Mesenchymal stem cell (in vitro differentiated cells and primary cell): Measurements from ENCODE around the gene BOD1.

Source experiments
- DNase-seq: peaks from one replicate; pipeline ENCODE4 v3.0.0-alpha.2; 2013
- H2AFZ ChIP-seq: one replicate; pipeline ENCODE4 v1.6.1; 2013; ENCODE audit warnings: low read depth, mild to moderate bottlenecking, control low read depth, inconsistent platforms, low read length, moderate library complexity
- H2AK5ac ChIP-seq: 2 replicates; pipeline ENCODE4 v1.6.1; 2013; ENCODE audit warnings: low read length, moderate library complexity, mild to moderate bottlenecking, inconsistent platforms; ENCODE audit not compliant: severe bottlenecking
- H2BK120ac ChIP-seq: one replicate; pipeline ENCODE4 v1.6.1; 2013; ENCODE audit warnings: low read depth, mild to moderate bottlenecking, inconsistent platforms, low read length, moderate library complexity
- H2BK12ac ChIP-seq, 2 experiments: one replicate each; pipeline ENCODE4 v1.6.1; 2013; ENCODE audit warnings: inconsistent platforms in 2 of 2, low read length in 2 of 2, mild to moderate bottlenecking in 2 of 2, moderate library complexity in 2 of 2, control low read depth in 1 of 2
- H2BK15ac ChIP-seq: one replicate; pipeline ENCODE4 v1.6.1; 2013; ENCODE audit warnings: mild to moderate bottlenecking, low read depth, inconsistent platforms; ENCODE audit not compliant: poor library complexity, severe bottlenecking
- H2BK5ac ChIP-seq: 2 replicates; pipeline ENCODE4 v1.6.1; 2013; ENCODE audit warnings: low read depth, mild to moderate bottlenecking, low read length, control low read depth, inconsistent platforms; ENCODE audit not compliant: poor library complexity, severe bottlenecking
- H3K14ac ChIP-seq, 2 experiments: one replicate each; pipeline ENCODE4 v1.6.1; 2013; ENCODE audit warnings: inconsistent platforms in 2 of 2, low read length in 2 of 2, control low read depth in 1 of 2, mild to moderate bottlenecking in 1 of 2, moderate library complexity in 1 of 2
- H3K18ac ChIP-seq, 2 experiments: one replicate each; pipeline ENCODE4 v1.6.1; 2013; ENCODE audit warnings: inconsistent platforms in 2 of 2, low read length in 2 of 2, control low read depth in 1 of 2, low read depth in 1 of 2, mild to moderate bottlenecking in 1 of 2
- H3K23ac ChIP-seq, 2 experiments: one replicate each; pipeline ENCODE4 v1.6.1; 2013; ENCODE audit warnings: inconsistent platforms in 2 of 2, low read length in 2 of 2, mild to moderate bottlenecking in 2 of 2, moderate library complexity in 2 of 2, control low read depth in 1 of 2
- H3K27ac ChIP-seq: 2 replicates; pipeline ENCODE4 v1.5.1; 2013; ENCODE audit warnings: mild to moderate bottlenecking, moderate library complexity, low read length, control low read depth, inconsistent platforms; ENCODE audit not compliant: poor library complexity, severe bottlenecking
- H3K27me3 ChIP-seq, 2 experiments: 2 replicates each; pipeline versions ENCODE4 v1.6.1 to v1.7.0; 2013; ENCODE audit warnings: low read length in 2 of 2, mild to moderate bottlenecking in 2 of 2, moderate library complexity in 2 of 2, control low read depth in 1 of 2, inconsistent platforms in 1 of 2; ENCODE audit not compliant: control insufficient read depth in 1 of 2, insufficient read depth in 1 of 2
- H3K36me3 ChIP-seq, 2 experiments: 2 replicates each; pipeline versions ENCODE4 v1.6.1 to v1.7.0; 2013; ENCODE audit warnings: low read length in 2 of 2, control low read depth in 1 of 2, inconsistent platforms in 1 of 2, low read depth in 1 of 2, mild to moderate bottlenecking in 1 of 2; ENCODE audit not compliant: insufficient read depth in 2 of 2, control insufficient read depth in 1 of 2
- H3K4ac ChIP-seq, 2 experiments: one replicate each; pipeline ENCODE4 v1.6.1; 2013; ENCODE audit warnings: inconsistent platforms in 2 of 2, low read length in 2 of 2, mild to moderate bottlenecking in 2 of 2, moderate library complexity in 2 of 2, control low read depth in 1 of 2, low read depth in 1 of 2
- H3K4me1 ChIP-seq: 2 replicates; pipeline ENCODE4 v1.6.1; 2013; ENCODE audit warnings: low read depth, low read length, control low read depth; ENCODE audit not compliant: control insufficient read depth, insufficient read depth
- H3K4me2 ChIP-seq: 2 replicates; pipeline ENCODE4 v1.6.1; 2013; ENCODE audit warnings: low read length, mild to moderate bottlenecking, inconsistent platforms; ENCODE audit not compliant: poor library complexity, severe bottlenecking
- H3K4me3 ChIP-seq, 2 experiments: 2 replicates each; pipeline versions ENCODE4 v1.5.1 to v1.7.0; 2013; ENCODE audit warnings: low read length in 2 of 2, mild to moderate bottlenecking in 2 of 2, control low read depth in 1 of 2, low read depth in 1 of 2; ENCODE audit not compliant: insufficient read depth in 1 of 2
- H3K79me1 ChIP-seq: replicated peaks from 2 replicates; pipeline ENCODE4 v1.6.1; 2013; ENCODE audit warnings: mild to moderate bottlenecking, control low read depth, low read length, inconsistent platforms; ENCODE audit not compliant: poor library complexity, severe bottlenecking
- H3K9ac ChIP-seq: 2 replicates; pipeline ENCODE4 v1.7.0; 2013; ENCODE audit warnings: mild to moderate bottlenecking, low read length, moderate library complexity
- H3K9me3 ChIP-seq: 2 replicates; pipeline ENCODE4 v1.7.0; 2013; ENCODE audit warnings: mild to moderate bottlenecking, low read length; ENCODE audit not compliant: control insufficient read depth
- H4K8ac ChIP-seq: one replicate; pipeline ENCODE4 v1.6.1; 2013; ENCODE audit warnings: inconsistent platforms, mild to moderate bottlenecking, low read length, moderate library complexity
- H4K91ac ChIP-seq: one replicate; pipeline ENCODE4 v1.6.1; 2013; ENCODE audit warnings: mild to moderate bottlenecking, low read length, inconsistent platforms
- WGBS: methylation state at CpG from one replicate; pipeline ENCODE4 v1.1.7; 2013; ENCODE audit warnings: mixed read lengths; 5-methylcytosine and 5-hydroxymethylcytosine counted together

BOD1 gene

DNA sequence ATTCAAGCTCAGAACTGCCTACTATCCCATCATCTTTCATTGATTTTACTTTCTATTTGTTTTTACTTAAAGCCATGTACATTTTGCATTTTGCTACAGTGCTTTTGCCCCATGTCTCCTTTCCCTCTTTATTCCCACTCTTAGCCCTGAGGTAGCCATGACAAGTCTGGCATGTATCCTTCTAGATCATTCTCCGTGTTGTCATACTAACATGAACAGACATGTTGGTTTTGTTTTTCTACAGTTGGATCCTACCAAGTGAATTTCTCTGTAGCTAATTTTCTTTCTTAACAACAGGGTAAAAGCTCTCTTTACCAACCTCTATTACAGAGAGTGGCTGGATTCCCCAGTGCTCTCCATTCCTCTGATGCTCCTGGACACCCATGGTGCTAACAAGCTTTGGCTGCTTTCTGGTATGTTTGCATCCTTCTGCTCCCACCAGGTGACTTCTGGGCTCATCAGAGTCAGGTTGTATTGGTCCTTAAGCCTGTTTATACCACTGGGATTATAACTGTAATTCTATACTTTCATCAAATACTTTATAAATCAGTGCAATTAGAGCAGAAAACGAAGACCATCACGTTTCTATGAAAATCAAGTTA lies 38.8 kb upstream of the BOD1 start:
- Histone ChIP-seq H2BK12ac (no peak overlapping the region), H3K18ac (no peak overlapping the region), H4K91ac (no peak overlapping the region), H3K27me3 (peaks cover 0 to 8% of the 10 kb centered on the region in 2 experiments), H3K4me1 (no peaks in the 10 kb centered on the region), H3K14ac (no peak overlapping the region), H3K79me1 (no peaks in the 10 kb centered on the region), H3K27ac (no peak overlapping the region), H3K23ac (no peak overlapping the region), H2BK15ac (no peak overlapping the region), H3K4ac (no peak overlapping the region), H3K9me3 (peaks cover 23% of the 10 kb centered on the region), H2BK5ac (no peak overlapping the region), H3K4me3 (no peak overlapping the region), H3K4me2 (no peak overlapping the region), H4K8ac (no peak overlapping the region), H3K36me3 (no peaks in the 10 kb centered on the region), H2AK5ac (no peak overlapping the region), H2AFZ (no peak overlapping the region), H2BK120ac (no peak overlapping the region), H3K9ac (no peak overlapping the region)
- WGBS = 71% methylated on average over 2 of the region's 3 CpGs
- no peak for DNase-seq

DNA sequence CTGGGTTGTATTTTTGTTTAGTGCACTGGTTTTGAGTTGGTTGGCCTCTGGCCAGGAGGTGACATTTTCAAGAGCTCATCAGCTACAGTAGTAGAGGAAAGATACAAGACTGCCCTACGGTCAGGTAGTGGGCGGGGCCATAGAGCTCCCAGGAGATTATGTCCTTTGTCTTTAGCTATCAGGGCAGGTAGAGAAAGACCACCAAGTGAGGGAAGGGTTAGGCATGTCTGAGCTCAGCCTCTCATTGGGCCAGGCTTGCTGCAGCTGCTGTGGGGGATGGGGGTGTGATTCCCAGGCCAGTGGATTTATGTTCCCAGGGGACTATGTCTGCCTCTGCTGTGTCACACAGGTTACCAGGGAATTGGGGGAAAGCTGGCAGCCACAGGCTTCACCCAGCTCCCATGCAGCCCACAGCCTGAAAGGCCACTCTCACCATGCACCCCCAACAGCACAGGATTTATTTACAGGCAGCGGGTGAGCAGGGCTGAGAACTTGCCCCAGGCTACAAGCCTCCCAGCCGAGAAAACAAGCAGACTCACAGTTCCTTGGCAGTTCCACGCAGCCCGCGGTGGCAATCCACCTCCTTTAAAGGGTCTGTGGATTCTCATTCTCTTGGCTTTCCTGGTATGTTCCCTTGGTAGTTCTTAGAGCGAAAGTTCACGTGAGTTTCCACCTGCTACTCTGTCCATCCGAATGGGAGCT lies 37.5 kb upstream of the BOD1 start:
- Histone ChIP-seq H4K91ac (no peak overlapping the region), H3K4me1 (no peaks in the 10 kb centered on the region), H3K4me2 (no peak overlapping the region), H3K4me3 (no peak overlapping the region), H2BK120ac (no peak overlapping the region), H3K18ac (no peak overlapping the region), H3K9ac (no peak overlapping the region), H3K27me3 (peaks cover 0 to 9% of the 10 kb centered on the region in 2 experiments), H3K4ac (no peak overlapping the region), H3K14ac (no peak overlapping the region), H3K23ac (no peak overlapping the region), H2BK12ac (no peak overlapping the region), H2AK5ac (no peak overlapping the region), H3K36me3 (no peaks in the 10 kb centered on the region), H3K9me3 (peaks cover 17% of the 10 kb centered on the region), H4K8ac (no peak overlapping the region), H2BK15ac (no peak overlapping the region), H2AFZ (no peak overlapping the region), H3K79me1 (no peaks in the 10 kb centered on the region), H3K27ac (no peak overlapping the region), H2BK5ac (no peak overlapping the region)
- WGBS = 89% methylated on average over 10 of the region's 10 CpGs
- no peak for DNase-seq

DNA sequence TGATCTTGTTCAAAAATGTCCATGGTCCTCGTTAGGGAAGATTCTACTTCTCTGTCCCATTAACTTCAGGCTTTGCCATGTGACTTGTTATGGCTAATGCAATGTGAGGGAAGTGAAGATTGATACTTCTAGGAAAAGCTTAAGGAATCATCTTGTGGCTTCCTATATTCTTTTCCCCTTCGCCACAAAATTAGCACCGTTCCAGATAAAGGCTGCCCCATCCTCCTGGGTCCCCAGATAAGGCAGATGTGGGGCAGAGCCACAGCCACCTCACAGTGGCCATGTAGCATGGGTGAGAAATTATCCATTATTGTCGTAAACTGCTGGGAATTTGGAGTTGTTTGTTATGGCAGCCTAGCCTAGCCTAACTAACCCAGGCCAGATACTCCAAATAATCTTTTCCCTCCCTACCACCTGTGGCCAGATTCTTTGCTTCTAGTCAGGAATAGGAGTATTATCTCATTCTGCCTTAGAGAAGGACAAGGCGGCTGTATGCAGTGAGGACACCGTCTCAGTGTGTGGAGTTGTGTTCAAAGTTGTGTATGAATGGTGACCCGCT lies 31.9 kb upstream of the BOD1 start:
- no peak overlapping the region for H2AFZ ChIP-seq
- no peak overlapping the region for H3K4ac ChIP-seq
- H2BK12ac ChIP-seq = no peak overlapping the region
- no peak overlapping the region for H2BK5ac ChIP-seq
- no peak overlapping the region for H4K8ac ChIP-seq
- H3K4me3 ChIP-seq = no peak overlapping the region
- no peak overlapping the region for H3K4me2 ChIP-seq
- no peak overlapping the region for H3K27ac ChIP-seq
- no peaks in the 10 kb centered on the region for H3K36me3 ChIP-seq
- H3K9ac ChIP-seq = no peak overlapping the region
- no peak overlapping the region for H2BK120ac ChIP-seq
- no peak overlapping the region for H3K14ac ChIP-seq
- DNase-seq = no peak
- no peak overlapping the region for H3K18ac ChIP-seq
- WGBS = 88% methylated on average over 5 of the region's 7 CpGs
- no peak overlapping the region for H2AK5ac ChIP-seq
- H4K91ac ChIP-seq = no peak overlapping the region
- peaks cover 0 to 48% of the 10 kb centered on the region in 2 experiments for H3K27me3 ChIP-seq
- no peak overlapping the region for H3K23ac ChIP-seq
- peaks cover 9% of the 10 kb centered on the region for H3K9me3 ChIP-seq
- H3K79me1 ChIP-seq = no peaks in the 10 kb centered on the region
- H2BK15ac ChIP-seq = no peak overlapping the region
- H3K4me1 ChIP-seq = peaks cover 20% of the 10 kb centered on the region

DNA sequence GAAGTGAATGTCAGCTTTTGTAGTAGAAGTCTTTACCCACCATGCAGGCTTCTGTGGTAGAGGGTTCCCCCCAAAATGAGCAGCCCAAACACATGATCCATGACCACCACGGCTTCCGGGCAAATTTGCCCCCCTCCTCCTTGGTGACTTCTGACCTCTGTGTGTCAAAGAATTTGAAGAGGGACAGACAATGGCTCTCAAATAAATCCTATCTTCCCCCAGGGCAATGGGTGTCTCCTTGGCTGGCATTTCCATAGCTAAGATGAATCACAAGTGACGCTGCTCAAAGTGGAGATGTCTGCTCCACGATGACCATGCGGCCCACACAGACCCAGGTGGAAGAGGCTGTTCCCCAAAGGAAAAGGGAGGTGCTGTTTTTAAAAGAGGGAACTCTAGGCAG lies 30.2 kb upstream of the BOD1 start:
- Histone ChIP-seq H3K23ac (no peak overlapping the region), H3K9me3 (peaks cover 2% of the 10 kb centered on the region), H2BK5ac (no peak overlapping the region), H3K79me1 (no peaks in the 10 kb centered on the region), H2AFZ (no peak overlapping the region), H3K27me3 (peaks cover 0 to 48% of the 10 kb centered on the region in 2 experiments), H2AK5ac (peak overlapping the region; percentile 69), H3K18ac (no peak overlapping the region), H3K4ac (no peak overlapping the region), H4K91ac (no peak overlapping the region), H4K8ac (no peak overlapping the region), H2BK120ac (no peak overlapping the region), H2BK15ac (no peak overlapping the region), H3K27ac (no peak overlapping the region), H3K14ac (no peak overlapping the region), H3K4me2 (no peak overlapping the region), H3K4me3 (no peak overlapping the region), H3K4me1 (peaks cover 20% of the 10 kb centered on the region), H2BK12ac (no peak overlapping the region), H3K36me3 (no peaks in the 10 kb centered on the region), H3K9ac (no peak overlapping the region)
- DNase-seq = no peak
- WGBS = 96% methylated on average over 5 of the region's 5 CpGs
